Astrocyte (in vitro differentiated cells and primary cell): ENCODE data around the gene CTNNA3. TPM values are rescaled to one million over a fixed set of nuclear protein-coding genes. Genes with fewer than 3 reads are reported as not detected.

Source experiments
- DNase-seq: peaks from one replicate; pipeline ENCODE4 v3.0.0-alpha.2; 2010; ENCODE audit warnings: low read depth
- FAIRE-seq: peaks from 2 replicates; lab custom pipeline; 2011; peaks lifted over from hg19 to GRCh38; lab: Jason Lieb, UNC
- H2AFZ ChIP-seq: 2 replicates; pipeline ENCODE4 v1.6.0; 2012; ENCODE audit warnings: low read depth, low read length, inconsistent platforms
- H3K27ac ChIP-seq: 2 replicates; pipeline ENCODE4 v1.5.1; 2011; ENCODE audit warnings: low read depth, low read length, inconsistent platforms
- H3K27me3 ChIP-seq: 2 replicates; pipeline ENCODE4 v1.6.0; 2011; ENCODE audit warnings: low read length, inconsistent platforms; ENCODE audit not compliant: insufficient read depth
- H3K36me3 ChIP-seq: 2 replicates; pipeline ENCODE4 v1.5.1; 2011; ENCODE audit warnings: low read length, inconsistent platforms; ENCODE audit not compliant: insufficient read depth
- H3K4me1 ChIP-seq: 2 replicates; pipeline ENCODE4 v1.5.1; 2011; ENCODE audit warnings: low read length, inconsistent platforms; ENCODE audit not compliant: insufficient read depth
- H3K4me2 ChIP-seq: 2 replicates; pipeline ENCODE4 v1.6.0; 2012; ENCODE audit warnings: low read length, inconsistent platforms
- H3K4me3 ChIP-seq: 2 replicates; pipeline ENCODE4 v1.5.1; 2011; ENCODE audit warnings: low read depth, mild to moderate bottlenecking, low read length, inconsistent platforms; ENCODE audit not compliant: insufficient read depth
- H3K79me2 ChIP-seq: 2 replicates; pipeline ENCODE4 v1.6.0; 2012; ENCODE audit warnings: mild to moderate bottlenecking, low read length, inconsistent platforms; ENCODE audit not compliant: insufficient read depth
- H3K9ac ChIP-seq: 2 replicates; pipeline ENCODE4 v1.6.0; 2012; ENCODE audit warnings: mild to moderate bottlenecking, low read length, inconsistent platforms
- H3K9me3 ChIP-seq: 2 replicates; pipeline ENCODE4 v1.5.1; 2012; ENCODE audit warnings: low read depth, mild to moderate bottlenecking, low read length, inconsistent platforms; ENCODE audit not compliant: insufficient read depth
- H4K20me1 ChIP-seq: 2 replicates; pipeline ENCODE4 v1.6.0; 2012; ENCODE audit warnings: low read length, inconsistent platforms; ENCODE audit not compliant: insufficient read depth
- H3K27ac Mint-ChIP-seq: one replicate; pipeline ENCODE4 v1.8.0; 2021; ENCODE audit warnings: mild to moderate bottlenecking, mixed read lengths; ENCODE audit not compliant: unreplicated experiment
- H3K27me3 Mint-ChIP-seq: one replicate; pipeline ENCODE4 v1.8.0; 2021; ENCODE audit warnings: low read depth, mixed read lengths; ENCODE audit not compliant: unreplicated experiment
- H3K36me3 Mint-ChIP-seq: one replicate; pipeline ENCODE4 v1.8.0; 2021; ENCODE audit warnings: low read depth, mixed read lengths; ENCODE audit not compliant: unreplicated experiment
- H3K4me1 Mint-ChIP-seq: one replicate; pipeline ENCODE4 v1.8.0; 2021; ENCODE audit warnings: low read depth, mixed read lengths; ENCODE audit not compliant: unreplicated experiment
- H3K4me3 Mint-ChIP-seq: one replicate; pipeline ENCODE4 v1.8.0; 2021; ENCODE audit warnings: mild to moderate bottlenecking, moderate library complexity, mixed read lengths; ENCODE audit not compliant: unreplicated experiment
- H3K9me3 Mint-ChIP-seq: one replicate; pipeline ENCODE4 v1.8.0; 2021; ENCODE audit warnings: mild to moderate bottlenecking, mixed read lengths; ENCODE audit not compliant: unreplicated experiment
- CTCF ChIP-seq: IDR thresholded peaks from 2 replicates; pipeline ENCODE4 v1.5.1; 2011; ENCODE audit warnings: low read depth, mild to moderate bottlenecking, inconsistent platforms, low read length, moderate library complexity; ENCODE audit not compliant: insufficient read depth
- EZH2 ChIP-seq: IDR thresholded peaks from 2 replicates; pipeline ENCODE4 v1.6.1; 2012; ENCODE audit warnings: mild to moderate bottlenecking, low read length, inconsistent platforms; ENCODE audit not compliant: insufficient read depth
- total RNA-seq: library from RNA; stranded (reverse); gene quantifications from 2 replicates; pipeline ENCODE4 v1.2.1, GENCODE V29; 2021

CTNNA3 gene
- total RNA-seq, 1 donor from 2014 or later = 0.73 TPM

DNA sequence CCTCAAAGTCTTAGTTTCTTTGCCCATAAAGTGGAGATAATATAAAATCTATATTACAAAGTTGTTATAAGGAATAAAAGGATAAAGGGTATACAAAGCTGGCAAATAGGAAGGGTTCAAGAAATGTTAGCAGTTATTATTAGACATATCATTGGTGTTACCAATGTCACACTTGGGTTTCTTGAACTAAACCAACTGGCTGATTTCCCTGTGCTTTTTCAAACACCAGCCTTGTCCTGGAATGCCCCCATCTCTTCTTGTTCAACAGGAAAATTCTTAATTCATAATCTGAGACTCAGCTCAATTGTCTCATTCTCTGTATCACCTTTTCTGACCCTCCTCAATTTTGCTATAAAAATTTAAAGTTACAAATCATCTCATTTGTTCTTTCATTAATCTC is 913.9 kb downstream of the CTNNA3 start:
- Histone ChIP-seq H4K20me1 (no peaks in the 10 kb centered on the region), H3K4me2 (no peak overlapping the region), H3K4me3 (no peak overlapping the region), H3K9me3 (no peaks in the 10 kb centered on the region), H3K36me3 (no peaks in the 10 kb centered on the region), H2AFZ (no peak overlapping the region), H3K4me1 (peaks cover 7% of the 10 kb centered on the region), H3K27ac (no peak overlapping the region), H3K9ac (no peak overlapping the region), H3K79me2 (no peaks in the 10 kb centered on the region), H3K27me3 (no peaks in the 10 kb centered on the region)
- Mint-ChIP-seq H3K4me1 (peaks cover 25% of the 10 kb centered on the region), H3K4me3 (no peak overlapping the region), H3K27me3 (no peaks in the 10 kb centered on the region), H3K27ac (peak overlapping the region; percentile 84), H3K9me3 (no peaks in the 10 kb centered on the region), H3K36me3 (no peaks in the 10 kb centered on the region)
- FAIRE-seq (peak; percentile 9), DNase-seq (no peak)
- TF ChIP-seq CTCF = no peak

DNA sequence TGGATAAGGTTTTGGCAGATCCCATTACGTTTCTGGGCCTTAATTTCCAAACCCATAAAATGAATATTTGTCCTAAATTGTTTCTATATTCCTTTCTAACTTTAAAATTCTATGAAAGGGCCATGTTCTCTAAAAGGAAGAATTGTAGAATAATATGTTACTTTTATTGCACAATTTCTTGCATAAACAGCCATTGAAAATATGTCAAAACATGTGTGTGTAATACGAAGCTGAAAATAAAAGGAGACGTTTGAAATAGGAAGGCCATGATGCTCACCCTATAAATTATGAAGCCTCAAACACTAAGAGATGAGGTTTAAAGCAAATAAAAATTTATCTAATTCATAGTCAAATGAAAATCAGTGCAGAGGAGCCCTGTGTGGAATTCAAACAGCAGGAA is 915.2 kb downstream of the CTNNA3 start:
- no peak overlapping the region for H3K4me2 ChIP-seq
- no peaks in the 10 kb centered on the region for H3K79me2 ChIP-seq
- Mint-ChIP-seq H3K4me1 (peaks cover 32% of the 10 kb centered on the region), H3K27me3 (no peaks in the 10 kb centered on the region), H3K36me3 (no peaks in the 10 kb centered on the region), H3K9me3 (no peaks in the 10 kb centered on the region), H3K27ac (no peak overlapping the region), H3K4me3 (no peak overlapping the region)
- H3K4me3 ChIP-seq = no peak overlapping the region
- FAIRE-seq (no peak), DNase-seq (no peak)
- no peaks in the 10 kb centered on the region for H3K9me3 ChIP-seq
- H4K20me1 ChIP-seq = no peaks in the 10 kb centered on the region
- no peaks in the 10 kb centered on the region for H3K36me3 ChIP-seq
- peaks cover 7% of the 10 kb centered on the region for H3K4me1 ChIP-seq
- no peaks in the 10 kb centered on the region for H3K27me3 ChIP-seq
- TF ChIP-seq EZH2 (no peak), CTCF (no peak)
- H2AFZ ChIP-seq = no peak overlapping the region
- H3K9ac ChIP-seq = no peak overlapping the region
- H3K27ac ChIP-seq = no peak overlapping the region

DNA sequence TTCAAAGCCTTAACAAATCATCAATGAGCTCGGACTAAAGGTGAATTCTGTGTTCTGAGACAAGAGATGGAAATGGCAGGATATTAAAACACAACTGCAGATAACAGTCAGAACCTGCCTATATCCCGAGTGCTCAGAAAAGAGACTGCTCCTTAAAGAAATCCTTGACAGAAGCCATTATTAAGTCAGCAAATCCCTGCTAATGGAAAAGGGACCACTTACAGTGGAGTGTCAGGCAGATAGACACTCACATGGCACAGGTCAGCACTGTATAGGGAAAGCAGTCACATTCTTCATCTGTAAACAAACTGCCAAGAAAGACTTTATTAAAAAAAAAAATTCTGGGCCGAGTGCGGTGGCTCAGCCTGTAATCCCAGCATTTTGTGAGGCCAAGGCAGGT is 917.6 kb downstream of the CTNNA3 start:
- no peak overlapping the region for H3K27ac ChIP-seq
- DNase-seq (no peak), FAIRE-seq (no peak)
- H3K4me2 ChIP-seq = no peak overlapping the region
- TF ChIP-seq EZH2 (no peak), CTCF (no peak)
- H3K79me2 ChIP-seq = no peaks in the 10 kb centered on the region
- no peaks in the 10 kb centered on the region for H3K36me3 ChIP-seq
- peaks cover 4% of the 10 kb centered on the region for H3K4me1 ChIP-seq
- no peak overlapping the region for H3K9ac ChIP-seq
- H3K27me3 Mint-ChIP-seq = no peaks in the 10 kb centered on the region
- H3K4me3 Mint-ChIP-seq = no peak overlapping the region
- no peak overlapping the region for H2AFZ ChIP-seq
- no peaks in the 10 kb centered on the region for H3K9me3 Mint-ChIP-seq
- no peaks in the 10 kb centered on the region for H3K36me3 Mint-ChIP-seq
- H3K27ac Mint-ChIP-seq = no peak overlapping the region
- no peaks in the 10 kb centered on the region for H4K20me1 ChIP-seq
- no peaks in the 10 kb centered on the region for H3K9me3 ChIP-seq
- H3K4me1 Mint-ChIP-seq = peaks cover 34% of the 10 kb centered on the region
- H3K4me3 ChIP-seq = no peak overlapping the region
- H3K27me3 ChIP-seq = no peaks in the 10 kb centered on the region
